Glutamatergic neuron (in vitro differentiated cells): ENCODE data around the gene OBI1. TPM values are rescaled to one million over a fixed set of nuclear protein-coding genes. Genes with fewer than 3 reads are reported as not detected.

ENCODE experiments used
- DNase-seq: peaks from one replicate; pipeline ENCODE4 v3.0.0; 2022
- H3K27ac Mint-ChIP-seq: one replicate; pipeline ENCODE4 v1.8.0; 2020; ENCODE audit warnings: mild to moderate bottlenecking, mixed read lengths, inconsistent platforms; ENCODE audit not compliant: unreplicated experiment
- H3K27me3 Mint-ChIP-seq: one replicate; pipeline ENCODE4 v1.8.0; 2020; ENCODE audit warnings: mild to moderate bottlenecking, moderate library complexity, mixed read lengths, inconsistent platforms; ENCODE audit not compliant: unreplicated experiment
- H3K36me3 Mint-ChIP-seq: one replicate; pipeline ENCODE4 v1.8.0; 2020; ENCODE audit warnings: mild to moderate bottlenecking, mixed read lengths, inconsistent platforms; ENCODE audit not compliant: unreplicated experiment
- H3K4me1 Mint-ChIP-seq: one replicate; pipeline ENCODE4 v1.8.0; 2020; ENCODE audit warnings: mild to moderate bottlenecking, low read depth, mixed read lengths, inconsistent platforms; ENCODE audit not compliant: unreplicated experiment
- H3K4me3 Mint-ChIP-seq: one replicate; pipeline ENCODE4 v1.8.0; 2020; ENCODE audit warnings: mild to moderate bottlenecking, mixed read lengths, inconsistent platforms; ENCODE audit not compliant: unreplicated experiment
- H3K9me3 Mint-ChIP-seq: one replicate; pipeline ENCODE4 v1.8.0; 2020; ENCODE audit warnings: mild to moderate bottlenecking, moderate library complexity, mixed read lengths, inconsistent platforms; ENCODE audit not compliant: unreplicated experiment
- total RNA-seq: library from RNA; stranded (reverse); fragmentation: NEBNext Ultra II Directional; extraction: Animal tissue kit (Norgen Biotek cat#: 25700); gene quantifications from one replicate; pipeline ENCODE4 v1.2.1, GENCODE V29; 2021; ENCODE audit not compliant: unreplicated experiment
- TF ChIP-seq, protein P1 (sequence below): fragments of 200-600 bp; sonication (generic); IDR thresholded peaks from one replicate; pipeline ENCODE4 v1.5.0; 2021; ENCODE audit not compliant: partially characterized antibody, unreplicated experiment

OBI1 gene
- total RNA-seq, 1 donor from 2014 or later = 16.7 TPM

DNA sequence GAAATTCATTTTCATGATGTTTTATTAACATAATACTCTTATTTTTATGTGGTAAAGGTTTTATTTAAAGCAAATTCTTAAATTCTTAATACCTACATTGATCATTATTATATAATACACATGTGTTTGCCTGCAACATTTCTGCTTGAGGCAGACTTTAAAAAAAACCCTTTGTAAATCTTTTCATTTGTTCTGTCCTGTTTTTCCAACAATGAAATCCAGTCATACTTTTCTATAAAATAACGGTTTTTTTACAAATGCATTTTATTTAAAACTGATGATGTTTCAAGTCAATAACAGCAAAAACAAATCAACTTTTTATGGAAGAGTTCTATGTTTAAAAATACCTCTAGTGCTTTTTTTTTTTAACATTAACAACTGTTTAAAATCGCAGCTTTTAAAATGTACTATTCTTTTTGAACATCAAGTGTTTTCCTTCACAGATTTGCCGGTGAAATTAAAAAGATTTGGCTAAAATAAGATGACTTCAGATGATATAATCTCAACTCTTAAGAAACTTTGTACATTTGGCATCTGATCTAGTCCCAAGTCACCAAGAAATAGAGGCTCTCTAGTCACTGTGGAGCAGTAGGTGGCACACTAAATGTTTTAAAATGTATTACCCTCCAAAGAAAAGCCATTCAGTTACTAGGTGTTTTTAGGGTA is 60.7 kb downstream of the OBI1 start:
- Mint-ChIP-seq H3K4me1 (peaks cover 37% of the 10 kb centered on the region), H3K36me3 (peaks cover 18% of the 10 kb centered on the region), H3K27ac (no peak overlapping the region), H3K4me3 (peak overlapping the region; percentile 97), H3K27me3 (peaks cover 31% of the 10 kb centered on the region), H3K9me3 (peaks cover 40% of the 10 kb centered on the region)
- TF ChIP-seq, protein P1, sequence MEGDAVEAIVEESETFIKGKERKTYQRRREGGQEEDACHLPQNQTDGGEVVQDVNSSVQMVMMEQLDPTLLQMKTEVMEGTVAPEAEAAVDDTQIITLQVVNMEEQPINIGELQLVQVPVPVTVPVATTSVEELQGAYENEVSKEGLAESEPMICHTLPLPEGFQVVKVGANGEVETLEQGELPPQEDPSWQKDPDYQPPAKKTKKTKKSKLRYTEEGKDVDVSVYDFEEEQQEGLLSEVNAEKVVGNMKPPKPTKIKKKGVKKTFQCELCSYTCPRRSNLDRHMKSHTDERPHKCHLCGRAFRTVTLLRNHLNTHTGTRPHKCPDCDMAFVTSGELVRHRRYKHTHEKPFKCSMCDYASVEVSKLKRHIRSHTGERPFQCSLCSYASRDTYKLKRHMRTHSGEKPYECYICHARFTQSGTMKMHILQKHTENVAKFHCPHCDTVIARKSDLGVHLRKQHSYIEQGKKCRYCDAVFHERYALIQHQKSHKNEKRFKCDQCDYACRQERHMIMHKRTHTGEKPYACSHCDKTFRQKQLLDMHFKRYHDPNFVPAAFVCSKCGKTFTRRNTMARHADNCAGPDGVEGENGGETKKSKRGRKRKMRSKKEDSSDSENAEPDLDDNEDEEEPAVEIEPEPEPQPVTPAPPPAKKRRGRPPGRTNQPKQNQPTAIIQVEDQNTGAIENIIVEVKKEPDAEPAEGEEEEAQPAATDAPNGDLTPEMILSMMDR = no peak
- DNase-seq = no peak

DNA sequence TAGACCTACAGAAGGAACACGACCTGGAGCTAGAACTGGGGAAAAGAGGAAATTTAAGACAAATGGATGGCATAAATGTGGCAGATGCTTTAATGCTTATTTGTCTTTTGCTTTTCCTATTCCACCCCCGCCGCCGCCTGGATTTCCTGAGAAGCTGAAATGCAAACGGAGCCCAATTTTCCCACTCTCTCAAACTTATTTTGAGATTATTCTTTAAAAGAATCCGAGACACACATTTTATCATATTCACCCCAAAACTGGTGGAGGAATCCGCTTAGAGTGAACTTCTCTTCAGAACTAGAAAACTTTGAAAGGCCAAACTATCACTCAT is 61.4 kb downstream of the OBI1 start:
- H3K27ac Mint-ChIP-seq = no peak overlapping the region
- peaks cover 44% of the 10 kb centered on the region for H3K4me1 Mint-ChIP-seq
- TF ChIP-seq, protein P1 = no peak
- peaks cover 18% of the 10 kb centered on the region for H3K36me3 Mint-ChIP-seq
- H3K9me3 Mint-ChIP-seq = peaks cover 39% of the 10 kb centered on the region
- DNase-seq = no peak
- H3K4me3 Mint-ChIP-seq = peak overlapping the region; percentile 85
- H3K27me3 Mint-ChIP-seq = peaks cover 30% of the 10 kb centered on the region

DNA sequence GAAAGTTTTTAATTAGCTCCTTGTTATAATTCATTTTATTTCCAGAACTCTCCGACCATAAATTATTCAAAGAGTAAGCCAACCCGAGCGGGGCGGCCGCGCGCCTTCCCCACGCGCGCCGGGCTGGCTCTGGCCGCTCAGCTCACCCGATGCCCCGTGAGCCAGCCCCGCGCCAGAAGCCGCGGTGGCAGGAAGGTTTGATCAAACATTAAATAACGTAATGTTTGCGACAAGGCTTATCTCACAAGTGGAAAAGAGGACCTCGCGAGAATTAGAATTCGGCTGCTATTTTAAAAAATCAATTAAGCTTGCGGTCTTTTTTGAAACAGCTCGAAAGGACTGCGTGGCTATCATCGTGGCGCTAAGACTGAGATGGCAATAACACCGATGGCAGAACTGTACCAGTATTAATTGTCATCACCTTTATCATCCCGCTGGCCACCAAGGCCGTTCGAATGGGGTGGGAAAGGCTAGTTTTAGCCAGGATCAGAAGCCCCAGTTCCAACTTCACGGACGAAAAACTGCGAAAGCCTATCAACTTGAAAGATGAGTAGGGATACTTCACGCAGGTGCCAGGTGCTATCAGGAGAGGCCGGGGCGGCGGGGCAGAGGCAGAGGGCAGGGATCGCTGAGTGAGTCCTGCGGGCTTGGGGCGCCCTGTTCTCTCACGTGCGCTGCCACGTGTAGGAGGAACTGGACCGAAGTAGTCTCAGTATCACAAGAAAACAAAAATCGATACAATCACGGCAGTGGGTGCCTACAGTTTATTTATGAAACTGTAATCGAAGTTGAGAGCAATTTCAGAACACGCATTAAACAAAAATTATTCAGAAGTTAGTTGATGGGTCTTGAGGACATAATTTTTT is 62.0 kb downstream of the OBI1 start:
- peak overlapping the region; percentile 85 for H3K4me3 Mint-ChIP-seq
- TF ChIP-seq, protein P1 = no peak
- peaks cover 41% of the 10 kb centered on the region for H3K9me3 Mint-ChIP-seq
- peaks cover 18% of the 10 kb centered on the region for H3K36me3 Mint-ChIP-seq
- peak overlapping the region; percentile 28 for H3K27ac Mint-ChIP-seq
- no peak for DNase-seq
- peaks cover 49% of the 10 kb centered on the region for H3K4me1 Mint-ChIP-seq
- H3K27me3 Mint-ChIP-seq = peaks cover 31% of the 10 kb centered on the region

DNA sequence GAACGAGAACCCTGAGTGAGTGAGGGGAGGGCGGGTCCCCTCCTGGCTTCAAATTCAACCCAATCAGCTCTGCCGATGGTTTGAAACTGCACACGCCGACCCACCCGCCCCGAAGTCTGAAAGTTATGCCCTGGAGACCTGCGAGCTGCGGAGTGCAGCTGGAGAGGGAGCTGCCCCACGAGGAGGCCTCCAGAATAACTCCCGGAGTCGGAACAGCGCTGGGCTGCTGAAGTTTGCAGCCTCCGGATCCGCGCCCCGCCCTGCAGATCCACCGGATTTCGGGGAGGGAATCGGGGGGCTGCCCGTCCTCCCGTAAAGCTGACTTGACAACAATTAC is 62.6 kb downstream of the OBI1 start:
- peaks cover 42% of the 10 kb centered on the region for H3K9me3 Mint-ChIP-seq
- no peak overlapping the region for H3K27ac Mint-ChIP-seq
- H3K4me3 Mint-ChIP-seq = peak overlapping the region; percentile 85
- H3K36me3 Mint-ChIP-seq = peaks cover 18% of the 10 kb centered on the region
- TF ChIP-seq, protein P1 = no peak
- peaks cover 55% of the 10 kb centered on the region for H3K4me1 Mint-ChIP-seq
- peak; percentile 59 for DNase-seq
- peaks cover 31% of the 10 kb centered on the region for H3K27me3 Mint-ChIP-seq
